ENCODE results near the gene FAM184B.

DNA sequence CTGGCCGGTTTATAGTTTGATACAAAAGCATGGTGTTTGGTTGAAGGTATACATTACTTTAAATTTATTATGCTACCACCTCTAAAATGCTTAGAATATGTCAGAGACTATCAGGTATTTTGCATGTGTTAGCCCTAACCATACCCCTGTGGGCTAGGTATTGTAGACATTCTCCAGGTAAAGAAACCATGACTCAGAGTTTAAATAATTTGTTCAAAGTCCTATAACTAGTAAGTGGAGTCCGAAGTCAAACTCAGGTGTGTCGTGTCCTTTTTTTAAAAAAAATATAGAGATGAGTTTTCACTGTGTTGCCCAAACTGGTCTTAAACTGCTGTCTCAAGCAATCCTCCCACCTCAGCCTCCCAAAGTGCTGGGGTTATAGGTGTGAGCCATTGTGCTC is 192.1 kb downstream of the FAM184B start:
- TF ChIP-seq, protein P1, sequence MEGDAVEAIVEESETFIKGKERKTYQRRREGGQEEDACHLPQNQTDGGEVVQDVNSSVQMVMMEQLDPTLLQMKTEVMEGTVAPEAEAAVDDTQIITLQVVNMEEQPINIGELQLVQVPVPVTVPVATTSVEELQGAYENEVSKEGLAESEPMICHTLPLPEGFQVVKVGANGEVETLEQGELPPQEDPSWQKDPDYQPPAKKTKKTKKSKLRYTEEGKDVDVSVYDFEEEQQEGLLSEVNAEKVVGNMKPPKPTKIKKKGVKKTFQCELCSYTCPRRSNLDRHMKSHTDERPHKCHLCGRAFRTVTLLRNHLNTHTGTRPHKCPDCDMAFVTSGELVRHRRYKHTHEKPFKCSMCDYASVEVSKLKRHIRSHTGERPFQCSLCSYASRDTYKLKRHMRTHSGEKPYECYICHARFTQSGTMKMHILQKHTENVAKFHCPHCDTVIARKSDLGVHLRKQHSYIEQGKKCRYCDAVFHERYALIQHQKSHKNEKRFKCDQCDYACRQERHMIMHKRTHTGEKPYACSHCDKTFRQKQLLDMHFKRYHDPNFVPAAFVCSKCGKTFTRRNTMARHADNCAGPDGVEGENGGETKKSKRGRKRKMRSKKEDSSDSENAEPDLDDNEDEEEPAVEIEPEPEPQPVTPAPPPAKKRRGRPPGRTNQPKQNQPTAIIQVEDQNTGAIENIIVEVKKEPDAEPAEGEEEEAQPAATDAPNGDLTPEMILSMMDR (conservative IDR thresholded peaks at IDR 0.05; ENCODE audit: low read depth in 2 of 2), result no peak
- TF ChIP-seq EZH2 (IDR thresholded peaks at IDR 0.05; ENCODE audit: low read depth, unreplicated experiment), result no peak
- TF ChIP-seq POLR2AphosphoS5 (IDR thresholded peaks at IDR 0.05; ENCODE audit: low read depth), result no peak
- no peak for TF ChIP-seq JUNB (IDR thresholded peaks at IDR 0.05; ENCODE audit: unreplicated experiment)
- no peak for TF ChIP-seq STAT1 (IDR thresholded peaks at IDR 0.05; ENCODE audit: unreplicated experiment)
- TF ChIP-seq, protein P2, sequence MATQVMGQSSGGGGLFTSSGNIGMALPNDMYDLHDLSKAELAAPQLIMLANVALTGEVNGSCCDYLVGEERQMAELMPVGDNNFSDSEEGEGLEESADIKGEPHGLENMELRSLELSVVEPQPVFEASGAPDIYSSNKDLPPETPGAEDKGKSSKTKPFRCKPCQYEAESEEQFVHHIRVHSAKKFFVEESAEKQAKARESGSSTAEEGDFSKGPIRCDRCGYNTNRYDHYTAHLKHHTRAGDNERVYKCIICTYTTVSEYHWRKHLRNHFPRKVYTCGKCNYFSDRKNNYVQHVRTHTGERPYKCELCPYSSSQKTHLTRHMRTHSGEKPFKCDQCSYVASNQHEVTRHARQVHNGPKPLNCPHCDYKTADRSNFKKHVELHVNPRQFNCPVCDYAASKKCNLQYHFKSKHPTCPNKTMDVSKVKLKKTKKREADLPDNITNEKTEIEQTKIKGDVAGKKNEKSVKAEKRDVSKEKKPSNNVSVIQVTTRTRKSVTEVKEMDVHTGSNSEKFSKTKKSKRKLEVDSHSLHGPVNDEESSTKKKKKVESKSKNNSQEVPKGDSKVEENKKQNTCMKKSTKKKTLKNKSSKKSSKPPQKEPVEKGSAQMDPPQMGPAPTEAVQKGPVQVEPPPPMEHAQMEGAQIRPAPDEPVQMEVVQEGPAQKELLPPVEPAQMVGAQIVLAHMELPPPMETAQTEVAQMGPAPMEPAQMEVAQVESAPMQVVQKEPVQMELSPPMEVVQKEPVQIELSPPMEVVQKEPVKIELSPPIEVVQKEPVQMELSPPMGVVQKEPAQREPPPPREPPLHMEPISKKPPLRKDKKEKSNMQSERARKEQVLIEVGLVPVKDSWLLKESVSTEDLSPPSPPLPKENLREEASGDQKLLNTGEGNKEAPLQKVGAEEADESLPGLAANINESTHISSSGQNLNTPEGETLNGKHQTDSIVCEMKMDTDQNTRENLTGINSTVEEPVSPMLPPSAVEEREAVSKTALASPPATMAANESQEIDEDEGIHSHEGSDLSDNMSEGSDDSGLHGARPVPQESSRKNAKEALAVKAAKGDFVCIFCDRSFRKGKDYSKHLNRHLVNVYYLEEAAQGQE (IDR thresholded peaks at IDR 0.05; ENCODE audit: unreplicated experiment), result no peak
- no peak for TF ChIP-seq EZH2phosphoT487 (IDR thresholded peaks at IDR 0.05; ENCODE audit: unreplicated experiment)
- TF ChIP-seq CREB1 (CRISPR knock-in tag; IDR thresholded peaks at IDR 0.05; ENCODE audit: low read depth), result no peak
- TF ChIP-seq NANOG (IDR thresholded peaks at IDR 0.05; ENCODE audit: borderline replicate concordance), result no peak
- TF ChIP-seq ZNF331 (CRISPR knock-in tag; IDR thresholded peaks at IDR 0.05; ENCODE audit: low read depth), result no peak
- TF ChIP-seq, protein P3, sequence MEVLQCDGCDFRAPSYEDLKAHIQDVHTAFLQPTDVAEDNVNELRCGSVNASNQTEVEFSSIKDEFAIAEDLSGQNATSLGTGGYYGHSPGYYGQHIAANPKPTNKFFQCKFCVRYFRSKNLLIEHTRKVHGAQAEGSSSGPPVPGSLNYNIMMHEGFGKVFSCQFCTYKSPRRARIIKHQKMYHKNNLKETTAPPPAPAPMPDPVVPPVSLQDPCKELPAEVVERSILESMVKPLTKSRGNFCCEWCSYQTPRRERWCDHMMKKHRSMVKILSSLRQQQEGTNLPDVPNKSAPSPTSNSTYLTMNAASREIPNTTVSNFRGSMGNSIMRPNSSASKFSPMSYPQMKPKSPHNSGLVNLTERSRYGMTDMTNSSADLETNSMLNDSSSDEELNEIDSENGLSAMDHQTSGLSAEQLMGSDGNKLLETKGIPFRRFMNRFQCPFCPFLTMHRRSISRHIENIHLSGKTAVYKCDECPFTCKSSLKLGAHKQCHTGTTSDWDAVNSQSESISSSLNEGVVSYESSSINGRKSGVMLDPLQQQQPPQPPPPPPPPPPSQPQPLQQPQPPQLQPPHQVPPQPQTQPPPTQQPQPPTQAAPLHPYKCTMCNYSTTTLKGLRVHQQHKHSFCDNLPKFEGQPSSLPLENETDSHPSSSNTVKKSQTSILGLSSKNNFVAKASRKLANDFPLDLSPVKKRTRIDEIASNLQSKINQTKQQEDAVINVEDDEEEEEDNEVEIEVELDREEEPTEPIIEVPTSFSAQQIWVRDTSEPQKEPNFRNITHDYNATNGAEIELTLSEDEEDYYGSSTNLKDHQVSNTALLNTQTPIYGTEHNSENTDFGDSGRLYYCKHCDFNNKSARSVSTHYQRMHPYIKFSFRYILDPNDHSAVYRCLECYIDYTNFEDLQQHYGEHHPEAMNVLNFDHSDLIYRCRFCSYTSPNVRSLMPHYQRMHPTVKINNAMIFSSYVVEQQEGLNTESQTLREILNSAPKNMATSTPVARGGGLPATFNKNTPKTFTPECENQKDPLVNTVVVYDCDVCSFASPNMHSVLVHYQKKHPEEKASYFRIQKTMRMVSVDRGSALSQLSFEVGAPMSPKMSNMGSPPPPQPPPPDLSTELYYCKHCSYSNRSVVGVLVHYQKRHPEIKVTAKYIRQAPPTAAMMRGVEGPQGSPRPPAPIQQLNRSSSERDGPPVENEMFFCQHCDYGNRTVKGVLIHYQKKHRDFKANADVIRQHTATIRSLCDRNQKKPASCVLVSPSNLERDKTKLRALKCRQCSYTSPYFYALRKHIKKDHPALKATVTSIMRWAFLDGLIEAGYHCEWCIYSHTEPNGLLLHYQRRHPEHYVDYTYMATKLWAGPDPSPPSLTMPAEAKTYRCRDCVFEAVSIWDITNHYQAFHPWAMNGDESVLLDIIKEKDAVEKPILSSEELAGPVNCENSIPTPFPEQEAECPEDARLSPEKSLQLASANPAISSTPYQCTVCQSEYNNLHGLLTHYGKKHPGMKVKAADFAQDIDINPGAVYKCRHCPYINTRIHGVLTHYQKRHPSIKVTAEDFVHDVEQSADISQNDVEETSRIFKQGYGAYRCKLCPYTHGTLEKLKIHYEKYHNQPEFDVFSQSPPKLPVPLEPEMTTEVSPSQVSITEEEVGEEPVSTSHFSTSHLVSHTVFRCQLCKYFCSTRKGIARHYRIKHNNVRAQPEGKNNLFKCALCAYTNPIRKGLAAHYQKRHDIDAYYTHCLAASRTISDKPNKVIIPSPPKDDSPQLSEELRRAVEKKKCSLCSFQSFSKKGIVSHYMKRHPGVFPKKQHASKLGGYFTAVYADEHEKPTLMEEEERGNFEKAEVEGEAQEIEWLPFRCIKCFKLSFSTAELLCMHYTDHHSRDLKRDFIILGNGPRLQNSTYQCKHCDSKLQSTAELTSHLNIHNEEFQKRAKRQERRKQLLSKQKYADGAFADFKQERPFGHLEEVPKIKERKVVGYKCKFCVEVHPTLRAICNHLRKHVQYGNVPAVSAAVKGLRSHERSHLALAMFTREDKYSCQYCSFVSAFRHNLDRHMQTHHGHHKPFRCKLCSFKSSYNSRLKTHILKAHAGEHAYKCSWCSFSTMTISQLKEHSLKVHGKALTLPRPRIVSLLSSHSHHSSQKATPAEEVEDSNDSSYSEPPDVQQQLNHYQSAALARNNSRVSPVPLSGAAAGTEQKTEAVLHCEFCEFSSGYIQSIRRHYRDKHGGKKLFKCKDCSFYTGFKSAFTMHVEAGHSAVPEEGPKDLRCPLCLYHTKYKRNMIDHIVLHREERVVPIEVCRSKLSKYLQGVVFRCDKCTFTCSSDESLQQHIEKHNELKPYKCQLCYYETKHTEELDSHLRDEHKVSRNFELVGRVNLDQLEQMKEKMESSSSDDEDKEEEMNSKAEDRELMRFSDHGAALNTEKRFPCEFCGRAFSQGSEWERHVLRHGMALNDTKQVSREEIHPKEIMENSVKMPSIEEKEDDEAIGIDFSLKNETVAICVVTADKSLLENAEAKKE (CRISPR knock-in tag; IDR thresholded peaks at IDR 0.05), result no peak
- TF ChIP-seq, protein P4, sequence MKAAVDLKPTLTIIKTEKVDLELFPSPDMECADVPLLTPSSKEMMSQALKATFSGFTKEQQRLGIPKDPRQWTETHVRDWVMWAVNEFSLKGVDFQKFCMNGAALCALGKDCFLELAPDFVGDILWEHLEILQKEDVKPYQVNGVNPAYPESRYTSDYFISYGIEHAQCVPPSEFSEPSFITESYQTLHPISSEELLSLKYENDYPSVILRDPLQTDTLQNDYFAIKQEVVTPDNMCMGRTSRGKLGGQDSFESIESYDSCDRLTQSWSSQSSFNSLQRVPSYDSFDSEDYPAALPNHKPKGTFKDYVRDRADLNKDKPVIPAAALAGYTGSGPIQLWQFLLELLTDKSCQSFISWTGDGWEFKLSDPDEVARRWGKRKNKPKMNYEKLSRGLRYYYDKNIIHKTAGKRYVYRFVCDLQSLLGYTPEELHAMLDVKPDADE (IDR thresholded peaks at IDR 0.05), result no peak

Data from GM23338 (cell line).